NCI-H2107 treated with DMSO at 0.1 percent for 48 hours (cell line): ENCODE results near the gene TOP2A.

Experiments
- DNase-seq: peaks from one replicate; lab custom pipeline; 2025; ENCODE audit not compliant: unreplicated experiment; lab: John Stamatoyannopoulos, UW

Gene TOP2A

GRCh38 chr17:40417609-40418427, at the start of gene TOP2A:
TSS of gene TOP2A (minus strand) at chr17:40417896. CDS start at chr17:40417791, 105 bp downstream.
- DNase-seq = peak; percentile 99

- DNase-seq = no peak
Measured at GRCh38 chr17:40467281-40467867, 49.7 kb upstream of the TOP2A start.

- DNase-seq = no peak
Measured at GRCh38 chr17:40466298-40466971, 48.7 kb upstream of the TOP2A start.

- no peak for DNase-seq
Measured at GRCh38 chr17:40464392-40464855, 46.7 kb upstream of the TOP2A start.

GRCh38 chr17:40463122-40463550, 45.4 kb upstream of the TOP2A start:
- DNase-seq = no peak

- DNase-seq = no peak
Measured at GRCh38 chr17:40462343-40463121, 44.8 kb upstream of the TOP2A start.

GRCh38 chr17:40461732-40462342, 44.1 kb upstream of the TOP2A start:
- DNase-seq = no peak

- DNase-seq = no peak
Measured at GRCh38 chr17:40460968-40461731, 43.5 kb upstream of the TOP2A start.

- no peak for DNase-seq
Measured at GRCh38 chr17:40460604-40460967, 42.9 kb upstream of the TOP2A start.

- DNase-seq = no peak
Measured at GRCh38 chr17:40459636-40460603, 42.2 kb upstream of the TOP2A start.

- no peak for DNase-seq
Measured at GRCh38 chr17:40458851-40459482, 41.3 kb upstream of the TOP2A start.

- DNase-seq = no peak
Measured at GRCh38 chr17:40457964-40458791, 40.5 kb upstream of the TOP2A start.

GRCh38 chr17:40457369-40457768, 39.7 kb upstream of the TOP2A start:
- no peak for DNase-seq

- DNase-seq = no peak
Measured at GRCh38 chr17:40456396-40456951, 38.8 kb upstream of the TOP2A start.

- no peak for DNase-seq
Measured at GRCh38 chr17:40454613-40454995, 36.9 kb upstream of the TOP2A start.

- DNase-seq = no peak
Measured at GRCh38 chr17:40453881-40454612, 36.4 kb upstream of the TOP2A start.
